Vagina (tissue), 2 donors: ENCODE data around the gene LTBP2.

Source experiments
- CTCF ChIP-seq, 3 experiments: fragments of 450-650 bp in 2 of 3; fragments of 200-600 bp in 1 of 3; sonication (generic) in 1 of 3; IDR thresholded peaks; one replicate each; pipeline ENCODE4 v1.5.1; 2017 to 2019; ENCODE audit warnings: antibody characterized with exemption in 3 of 3, mild to moderate bottlenecking in 2 of 3, moderate library complexity in 2 of 3
- POLR2A ChIP-seq, 2 donors: fragments of 450-650 bp; IDR thresholded peaks; one replicate each; pipeline ENCODE4 v1.6.1; 2017; ENCODE audit warnings: antibody characterized with exemption in 2 of 2, mild to moderate bottlenecking in 2 of 2, moderate library complexity in 2 of 2
- POLR2AphosphoS5 ChIP-seq, 2 donors: sonication (generic); formaldehyde crosslinking; IDR thresholded peaks; one replicate each; pipeline ENCODE4 v1.9.0; 2017; ENCODE audit warnings: antibody characterized with exemption in 2 of 2, mild to moderate bottlenecking in 2 of 2, low read depth in 1 of 2; ENCODE audit not compliant: insufficient read depth in 1 of 2

GRCh38 chr14:74468513-74468912 is 143.5 kb downstream of the LTBP2 start:
- TF ChIP-seq CTCF (IDR thresholded peaks at IDR 0.05): no peak
- TF ChIP-seq POLR2A (IDR thresholded peaks at IDR 0.05): no peak
- no peak for TF ChIP-seq POLR2AphosphoS5 (IDR thresholded peaks at IDR 0.05; ENCODE audit: insufficient read depth in 1 of 2, low read depth in 1 of 2)
